Erythroblast (primary cell): ENCODE results near the gene PDLIM4.

Experiments
- GATA1 ChIP-seq: IDR thresholded peaks from 2 replicates; pipeline ENCODE4 v1.6.1; 2011; ENCODE audit warnings: low read depth, mild to moderate bottlenecking, control low read depth, low read length, moderate library complexity
- POLR2A ChIP-seq: IDR thresholded peaks from 2 replicates; pipeline ENCODE4 v1.6.1; 2011; ENCODE audit warnings: mild to moderate bottlenecking, low read length

DNA sequence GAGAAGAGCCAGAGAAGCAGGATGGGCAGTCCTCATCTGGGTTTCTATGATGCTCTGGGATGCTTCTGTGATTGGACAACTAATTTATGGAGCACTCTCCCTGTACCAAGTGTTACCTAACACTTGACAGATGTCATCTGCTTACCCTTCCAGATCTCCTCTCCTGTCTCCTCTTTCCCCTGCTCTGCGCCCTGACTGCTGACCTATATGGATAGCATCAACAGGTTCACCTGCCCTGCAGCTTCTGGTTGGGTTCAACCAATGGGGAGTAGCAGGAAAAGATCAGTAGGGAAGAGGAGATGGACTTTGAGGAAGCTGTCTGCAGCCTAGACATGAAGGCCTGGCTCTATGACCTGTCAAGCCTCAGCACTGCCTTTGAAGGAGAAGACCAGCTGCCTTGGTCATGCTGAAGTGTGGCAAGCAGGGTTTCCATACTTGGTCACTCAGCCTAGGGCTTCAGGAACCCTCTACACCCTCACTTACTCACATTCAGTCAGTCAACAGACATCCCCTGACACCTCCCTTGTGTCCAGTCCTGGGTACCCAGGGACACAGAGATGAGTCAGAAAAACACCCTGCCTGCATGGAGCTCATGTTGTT lies 18.5 kb upstream of the PDLIM4 start:
- TF ChIP-seq POLR2A (no peak), GATA1 (no peak)
